Neutrophil (primary cell): ENCODE results near the gene NUMA1.

Experiments used
- H3K27ac ChIP-seq: fragments of 200-600 bp; sonication (generic); 2 replicates; pipeline ENCODE4 v1.5.1; 2016; ENCODE audit warnings: mild to moderate bottlenecking, moderate library complexity
- H3K27me3 ChIP-seq: fragments of 200-600 bp; sonication (generic); 2 replicates; pipeline ENCODE4 v1.6.0; 2016; ENCODE audit warnings: mild to moderate bottlenecking
- H3K36me3 ChIP-seq: fragments of 200-600 bp; sonication (generic); 2 replicates; pipeline ENCODE4 v1.5.1; 2017
- H3K4me1 ChIP-seq, 2 experiments: fragments of 200-600 bp in 1 of 2; sonication (generic) in 1 of 2; 1 replicate in 1 of 2; 2 replicates in 1 of 2; pipeline versions ENCODE4 v1.5.1 to v1.6.1; 2013 to 2016; ENCODE audit warnings: low read depth in 1 of 2, low read length in 1 of 2, mild to moderate bottlenecking in 1 of 2, moderate library complexity in 1 of 2; ENCODE audit not compliant: control insufficient read depth in 1 of 2, insufficient read depth in 1 of 2
- H3K4me3 ChIP-seq, 2 experiments: fragments of 200-600 bp in 1 of 2; sonication (generic) in 1 of 2; 1 replicate in 1 of 2; 2 replicates in 1 of 2; pipeline ENCODE4 v1.5.1; 2013 to 2016; ENCODE audit warnings: low read depth in 1 of 2, low read length in 1 of 2, mild to moderate bottlenecking in 1 of 2, moderate library complexity in 1 of 2
- H3K9me3 ChIP-seq: fragments of 200-600 bp; sonication (generic); 2 replicates; pipeline ENCODE4 v1.5.1; 2016
- TF ChIP-seq, protein P1 (sequence below): fragments of 200-600 bp; sonication (generic); IDR thresholded peaks from 2 replicates; pipeline ENCODE4 v1.5.1; 2016; ENCODE audit warnings: antibody characterized with exemption

NUMA1 gene

DNA sequence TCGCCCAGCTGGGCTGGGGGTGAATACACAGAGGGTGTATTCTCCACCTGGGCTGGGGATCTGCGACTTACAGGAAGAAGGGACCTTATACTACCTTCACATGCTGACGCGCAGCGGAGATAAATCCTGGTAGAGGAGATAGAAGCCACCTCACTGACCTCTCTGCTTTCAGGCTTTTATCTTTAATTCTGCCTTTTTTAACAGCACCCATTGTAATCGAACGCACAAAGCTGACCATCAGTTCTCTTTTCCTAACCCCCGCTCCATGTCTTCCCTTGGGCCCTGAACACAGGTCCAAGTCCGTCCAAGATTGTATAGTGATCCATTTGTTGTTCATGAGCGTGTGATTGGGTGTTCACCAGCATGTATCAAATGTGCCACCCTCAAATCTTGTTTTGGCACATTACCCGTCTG, 23.4 kb upstream of the NUMA1 start:
- peak overlapping the region; percentile 66 to 78 for H3K4me3 ChIP-seq
- TF ChIP-seq, protein P1, sequence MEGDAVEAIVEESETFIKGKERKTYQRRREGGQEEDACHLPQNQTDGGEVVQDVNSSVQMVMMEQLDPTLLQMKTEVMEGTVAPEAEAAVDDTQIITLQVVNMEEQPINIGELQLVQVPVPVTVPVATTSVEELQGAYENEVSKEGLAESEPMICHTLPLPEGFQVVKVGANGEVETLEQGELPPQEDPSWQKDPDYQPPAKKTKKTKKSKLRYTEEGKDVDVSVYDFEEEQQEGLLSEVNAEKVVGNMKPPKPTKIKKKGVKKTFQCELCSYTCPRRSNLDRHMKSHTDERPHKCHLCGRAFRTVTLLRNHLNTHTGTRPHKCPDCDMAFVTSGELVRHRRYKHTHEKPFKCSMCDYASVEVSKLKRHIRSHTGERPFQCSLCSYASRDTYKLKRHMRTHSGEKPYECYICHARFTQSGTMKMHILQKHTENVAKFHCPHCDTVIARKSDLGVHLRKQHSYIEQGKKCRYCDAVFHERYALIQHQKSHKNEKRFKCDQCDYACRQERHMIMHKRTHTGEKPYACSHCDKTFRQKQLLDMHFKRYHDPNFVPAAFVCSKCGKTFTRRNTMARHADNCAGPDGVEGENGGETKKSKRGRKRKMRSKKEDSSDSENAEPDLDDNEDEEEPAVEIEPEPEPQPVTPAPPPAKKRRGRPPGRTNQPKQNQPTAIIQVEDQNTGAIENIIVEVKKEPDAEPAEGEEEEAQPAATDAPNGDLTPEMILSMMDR, result no peak
- H3K27ac ChIP-seq, result peak overlapping the region; percentile 95
- peaks cover 50 to 51% of the 10 kb centered on the region in 2 experiments for H3K4me1 ChIP-seq
- no peaks in the 10 kb centered on the region for H3K9me3 ChIP-seq
- H3K36me3 ChIP-seq, result peaks cover 4% of the 10 kb centered on the region
- no peaks in the 10 kb centered on the region for H3K27me3 ChIP-seq

DNA sequence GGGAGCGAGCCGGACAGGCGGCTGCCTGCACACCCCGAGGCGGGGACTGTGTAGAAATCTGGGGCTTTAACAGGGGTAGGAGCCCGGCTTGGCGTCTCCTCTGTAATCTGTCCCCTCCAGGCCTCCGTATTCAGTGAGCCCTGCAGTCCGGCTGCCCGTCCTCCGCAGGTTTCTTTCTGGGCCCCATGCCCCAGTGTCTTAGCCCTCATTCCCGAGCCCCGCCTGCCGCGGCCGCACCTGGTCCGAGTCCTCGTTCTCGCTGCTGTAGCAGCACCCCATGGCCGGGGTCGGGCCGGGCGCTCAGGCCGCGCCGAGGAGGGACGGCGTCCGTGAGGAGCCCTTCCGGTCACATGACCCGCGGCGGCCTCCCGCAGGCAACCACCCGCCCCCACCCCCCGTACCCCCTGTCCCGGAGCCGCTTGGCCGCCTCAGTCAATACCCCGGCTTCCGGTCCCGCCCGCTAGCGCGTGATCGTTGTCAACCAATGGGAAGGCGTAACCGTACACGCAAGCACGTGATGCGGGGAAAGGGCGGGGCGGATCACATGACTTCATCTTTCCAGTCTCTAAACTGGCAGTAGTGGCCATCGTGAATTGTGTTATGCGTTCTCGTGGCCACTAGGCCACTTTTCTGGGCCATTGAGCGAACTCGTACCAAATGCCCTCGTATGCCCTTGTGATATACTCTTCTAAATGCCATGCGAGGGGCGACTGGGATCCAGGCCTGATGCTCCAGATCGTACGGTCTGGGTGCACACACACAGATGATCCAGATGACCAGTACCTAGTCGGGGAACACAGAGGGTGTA, 22.8 kb upstream of the NUMA1 start, which contains the start of gene LAMTOR1:
Gene LAMTOR1, minus strand, starts transcription at position 352 of the 808 bp plus-strand sequence. Its CDS starts 73 bp downstream, at position 279.
- TF ChIP-seq, protein P1, result peak; percentile 97
- H3K9me3 ChIP-seq, result no peaks in the 10 kb centered on the region
- H3K4me1 ChIP-seq, result peaks cover 56 to 57% of the 10 kb centered on the region in 2 experiments
- H3K27me3 ChIP-seq, result no peaks in the 10 kb centered on the region
- peaks cover 10% of the 10 kb centered on the region for H3K36me3 ChIP-seq
- peak within 1 kb of the TSS; percentile 66 to 78 for H3K4me3 ChIP-seq
- peak within 1 kb of the TSS; percentile 95 for H3K27ac ChIP-seq

DNA sequence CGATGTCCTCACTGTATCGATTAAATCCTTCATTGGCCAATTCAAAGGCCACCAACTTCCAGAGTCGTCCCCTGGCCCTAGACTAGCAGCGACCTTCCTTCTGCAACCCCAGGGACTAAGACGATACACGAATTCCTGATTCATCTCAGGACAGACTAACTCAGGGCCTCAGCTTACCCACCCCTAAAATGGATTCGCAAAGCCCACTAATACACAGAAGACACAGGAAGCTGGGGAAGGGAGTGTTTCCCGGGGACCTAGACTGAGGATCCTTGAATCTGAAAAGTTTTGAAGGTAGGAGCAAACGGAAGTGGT, 22.2 kb upstream of the NUMA1 start:
- Histone ChIP-seq H3K27ac (peak overlapping the region; percentile 95), H3K4me3 (peak overlapping the region; percentile 66 to 78), H3K36me3 (peaks cover 16% of the 10 kb centered on the region), H3K9me3 (no peaks in the 10 kb centered on the region), H3K27me3 (no peaks in the 10 kb centered on the region), H3K4me1 (peaks cover 57 to 62% of the 10 kb centered on the region in 2 experiments)
- TF ChIP-seq, protein P1, result no peak

DNA sequence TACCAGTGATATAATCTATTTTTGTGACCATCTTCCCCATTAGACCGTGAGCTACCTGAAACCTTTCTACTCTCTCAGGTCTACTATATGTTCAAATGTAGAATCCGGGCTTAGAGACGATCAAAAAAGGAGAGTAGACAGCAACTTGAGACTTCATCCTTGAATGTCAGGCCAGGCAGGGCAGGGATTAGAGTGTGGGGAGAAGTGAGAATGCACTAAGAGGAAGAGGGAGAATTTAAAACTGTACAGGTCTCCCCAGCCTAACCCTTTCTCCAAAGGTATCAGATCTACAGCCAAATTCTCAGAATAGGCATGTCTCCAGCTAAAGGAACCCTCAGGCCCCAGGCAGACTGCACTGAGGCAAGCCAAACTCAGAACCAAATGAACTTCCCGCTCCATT, 21.8 kb upstream of the NUMA1 start:
- no peaks in the 10 kb centered on the region for H3K27me3 ChIP-seq
- peaks cover 20% of the 10 kb centered on the region for H3K36me3 ChIP-seq
- peak overlapping the region; percentile 66 to 78 for H3K4me3 ChIP-seq
- peak overlapping the region; percentile 95 for H3K27ac ChIP-seq
- no peaks in the 10 kb centered on the region for H3K9me3 ChIP-seq
- TF ChIP-seq, protein P1, result no peak
- peaks cover 57 to 65% of the 10 kb centered on the region in 2 experiments for H3K4me1 ChIP-seq

DNA sequence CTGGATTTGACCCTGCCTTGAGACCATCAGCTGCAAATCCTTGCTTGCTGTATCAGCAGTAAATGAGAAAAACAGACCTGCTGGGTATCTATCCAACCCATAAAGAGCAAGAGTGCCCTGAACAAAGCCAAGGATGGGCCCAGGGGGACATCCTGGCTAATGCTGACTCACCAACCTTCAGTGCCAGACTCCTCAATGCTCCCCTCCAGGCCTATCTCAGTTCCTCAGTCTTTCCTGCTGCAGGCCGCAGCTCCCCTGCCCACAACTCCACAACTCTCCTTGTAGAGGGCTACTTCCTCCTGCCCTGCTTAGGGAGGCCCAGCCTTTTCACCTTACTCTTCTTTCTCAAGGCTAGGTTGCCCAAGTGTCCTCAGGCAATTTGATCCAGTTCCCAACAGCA, 20.1 kb upstream of the NUMA1 start:
- H3K4me3 ChIP-seq, result peak overlapping the region; percentile 24 to 78
- H3K27me3 ChIP-seq, result no peaks in the 10 kb centered on the region
- H3K27ac ChIP-seq, result peak overlapping the region; percentile 95
- peaks cover 57 to 66% of the 10 kb centered on the region in 2 experiments for H3K4me1 ChIP-seq
- peaks cover 36% of the 10 kb centered on the region for H3K36me3 ChIP-seq
- TF ChIP-seq, protein P1, result no peak
- no peaks in the 10 kb centered on the region for H3K9me3 ChIP-seq
